CD8-positive, alpha-beta memory T cell (primary cell): ENCODE data around the gene SLC27A4. TPM values are rescaled to one million over a fixed set of nuclear protein-coding genes. Genes with fewer than 3 reads are reported as not detected.
A peak's percentile ranks its signal among the peaks of the same experiment; 100 is the strongest.
"Not testable (repeated sequence)": the region's sequence is repeated elsewhere in the genome, so short reads cannot be mapped to it uniquely, and the experiment has no call there.

Experiments used
- CTCF ChIA-PET: fragments of 350-600 bp; sonication (Branson Sonifier 250); formaldehyde crosslinking; loops from one replicate; lab custom pipeline; 2021; ENCODE audit warnings: antibody characterized with exemption; lab: Charles Lee
- POLR2A ChIA-PET: fragments of 350-600 bp; sonication (Branson Sonifier 250); formaldehyde crosslinking; loops from one replicate; lab custom pipeline; 2021; ENCODE audit warnings: antibody characterized with exemption; lab: Charles Lee
- DNase-seq, 5 donors: peaks; one replicate each; pipeline versions ENCODE4 v3.0.0 to v3.0.0-alpha.2; 2020 to 2022; ENCODE audit warnings: mixed read lengths in 1 of 5
- H3K27ac ChIP-seq: one replicate; pipeline ENCODE4 v1.7.0; 2013; ENCODE audit warnings: low read depth, mild to moderate bottlenecking, low read length, moderate library complexity
- H3K27me3 ChIP-seq: 2 replicates; pipeline ENCODE4 v1.7.0; 2013; ENCODE audit warnings: low read length, mild to moderate bottlenecking; ENCODE audit not compliant: insufficient read depth, poor library complexity, severe bottlenecking
- H3K36me3 ChIP-seq: 2 replicates; pipeline ENCODE4 v1.7.0; 2013; ENCODE audit warnings: mild to moderate bottlenecking, low read length, moderate library complexity; ENCODE audit not compliant: insufficient read depth
- H3K4me1 ChIP-seq: 2 replicates; pipeline ENCODE4 v1.7.0; 2013; ENCODE audit warnings: mild to moderate bottlenecking, low read length, moderate library complexity; ENCODE audit not compliant: insufficient read depth
- H3K4me3 ChIP-seq: 2 replicates; pipeline ENCODE4 v1.7.0; 2013; ENCODE audit warnings: mild to moderate bottlenecking, low read length
- H3K9me3 ChIP-seq: 2 replicates; pipeline ENCODE4 v1.7.0; 2013; ENCODE audit warnings: mild to moderate bottlenecking, low read length
- H3K27ac Mint-ChIP-seq, 8 donors: one replicate each; pipeline ENCODE4 v1.8.0; 2020 to 2021; ENCODE audit warnings: mixed read lengths in 8 of 8, mild to moderate bottlenecking in 6 of 8, inconsistent platforms in 3 of 8, moderate library complexity in 3 of 8
- H3K27me3 Mint-ChIP-seq, 2 donors: one replicate each; pipeline ENCODE4 v1.8.0; 2020 to 2021; ENCODE audit warnings: mixed read lengths in 2 of 2, mild to moderate bottlenecking in 1 of 2, moderate library complexity in 1 of 2
- H3K36me3 Mint-ChIP-seq, 3 donors: one replicate each; pipeline ENCODE4 v1.8.0; 2020 to 2021; ENCODE audit warnings: mixed read lengths in 3 of 3, inconsistent platforms in 1 of 3, mild to moderate bottlenecking in 1 of 3
- H3K4me1 Mint-ChIP-seq, 3 donors: one replicate each; pipeline ENCODE4 v1.8.0; 2020 to 2021; ENCODE audit warnings: mixed read lengths in 3 of 3, inconsistent platforms in 1 of 3, mild to moderate bottlenecking in 1 of 3
- H3K4me3 Mint-ChIP-seq, 7 donors: one replicate each; pipeline ENCODE4 v1.8.0; 2020 to 2021; ENCODE audit warnings: mixed read lengths in 7 of 7, mild to moderate bottlenecking in 6 of 7, moderate library complexity in 4 of 7, inconsistent platforms in 2 of 7
- H3K9me3 Mint-ChIP-seq, 5 donors: one replicate each; pipeline ENCODE4 v1.8.0; 2020 to 2022; ENCODE audit warnings: mixed read lengths in 5 of 5, mild to moderate bottlenecking in 3 of 5, moderate library complexity in 2 of 5, inconsistent platforms in 1 of 5
- polyA plus RNA-seq: library from polyadenylated mRNA; unstranded; fragments of 300-500 nt; fragmentation: Illumina TruSeq; gene quantifications from one replicate; pipeline ENCODE4 v1.2.3, GENCODE V29; 2021
- total RNA-seq, 2 experiments: library from RNA; stranded (reverse); gene quantifications; one replicate each; pipeline ENCODE4 v1.2.3, GENCODE V29; 2021

Gene SLC27A4
- total and polyA plus RNA-seq, 3 experiments from 2014 or later, result 11.2 to 46.0 (median 41.2) TPM

DNA sequence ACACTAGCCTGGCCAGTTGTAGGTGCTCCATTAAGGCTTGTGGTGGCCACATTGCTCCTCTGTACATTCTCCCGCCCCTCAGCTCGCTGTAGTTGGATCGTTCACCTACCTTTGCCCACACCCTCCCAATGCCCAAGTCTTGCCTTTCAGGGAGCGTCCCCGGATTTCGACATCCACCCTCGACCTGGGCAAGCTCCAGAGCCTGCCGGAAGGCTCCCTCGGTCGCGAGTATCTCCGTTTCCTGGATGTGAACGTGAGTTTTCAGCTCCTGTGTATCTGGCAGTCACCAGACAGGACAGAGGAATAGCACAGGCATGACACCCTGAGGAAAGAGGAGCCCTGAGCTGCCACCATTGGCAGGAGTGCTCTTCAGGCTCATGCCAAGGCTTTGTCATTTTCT is 14.7 kb upstream of the SLC27A4 start:
- DNase-seq, result no peak
- H3K4me1 Mint-ChIP-seq, result peaks cover 29 to 44% (median 34%) of the 10 kb centered on the region in 3 donors
- H3K36me3 Mint-ChIP-seq, result peaks cover 0 to 51% (median 3%) of the 10 kb centered on the region in 3 donors
- Histone ChIP-seq H3K27ac (no peak overlapping the region), H3K4me3 (no peak overlapping the region), H3K27me3 (no peaks in the 10 kb centered on the region), H3K4me1 (peaks cover 29% of the 10 kb centered on the region), H3K9me3 (no peaks in the 10 kb centered on the region), H3K36me3 (peaks cover 17% of the 10 kb centered on the region)
- peak overlapping the region in 1 of 8 donors; percentile 58 for H3K27ac Mint-ChIP-seq
- ChIA-PET CTCF (no interaction called here), POLR2A (no interaction called here)
- no peaks in the 10 kb centered on the region for H3K27me3 Mint-ChIP-seq
- H3K4me3 Mint-ChIP-seq, result peak overlapping the region in 3 of 7 donors; percentile 32 to 93 (median 46)
- H3K9me3 Mint-ChIP-seq, result no peaks in the 10 kb centered on the region

- Histone ChIP-seq H3K9me3 (no peaks in the 10 kb centered on the region), H3K4me1 (no peaks in the 10 kb centered on the region), H3K36me3 (no peaks in the 10 kb centered on the region), H3K27ac (no peak overlapping the region), H3K27me3 (no peaks in the 10 kb centered on the region), H3K4me3 (no peak overlapping the region)
- Mint-ChIP-seq H3K4me1 (no peaks in the 10 kb centered on the region), H3K27ac (no peak overlapping the region), H3K27me3 (no peaks in the 10 kb centered on the region), H3K9me3 (no peaks in the 10 kb centered on the region), H3K4me3 (no peak overlapping the region), H3K36me3 (peaks cover 0 to 34% (median 5%) of the 10 kb centered on the region in 3 donors)
- CTCF ChIA-PET, result interaction anchor here (2.3 kb wide), 1 partner anchor 8 kb away, joined by 6 read pairs; no protein-coding TSS in a partner anchor
- POLR2A ChIA-PET, result interaction anchor here (0.5 kb wide), 1 partner anchor 21 kb away, joined by 3 read pairs; no protein-coding TSS in a partner anchor
- no peak for DNase-seq
Observed at GRCh38 chr9:128333451-128333869, 6.9 kb upstream of the SLC27A4 start.

DNA sequence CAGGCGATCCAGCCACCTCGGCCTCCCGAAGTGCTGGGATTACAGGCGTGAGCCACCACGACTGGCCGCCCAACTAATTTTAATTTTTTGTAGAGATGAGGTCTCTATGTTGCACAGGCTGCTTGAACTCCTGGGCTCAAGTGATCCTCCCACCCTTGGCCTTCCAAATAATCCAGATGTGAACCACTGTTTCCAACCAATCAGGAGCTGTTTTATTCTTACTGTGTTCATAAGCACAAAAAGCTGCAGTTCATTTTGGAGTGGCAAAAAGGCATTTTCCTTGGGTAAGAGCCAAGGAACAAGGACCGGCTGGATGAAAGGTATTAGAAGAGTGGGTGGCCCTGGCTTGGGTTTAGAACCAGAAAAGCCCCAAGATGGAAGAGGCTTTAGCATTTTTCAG is 5.2 kb upstream of the SLC27A4 start:
- DNase-seq, result no peak
- H3K4me1 ChIP-seq, result peaks cover 5% of the 10 kb centered on the region
- Mint-ChIP-seq H3K36me3 (peaks cover 0 to 26% (median 3%) of the 10 kb centered on the region in 3 donors), H3K9me3 (no peaks in the 10 kb centered on the region), H3K27ac (no peak overlapping the region), H3K4me3 (peak overlapping the region in 1 of 7 donors; percentile 43), H3K27me3 (no peaks in the 10 kb centered on the region), H3K4me1 (peaks cover 0 to 6% (median 6%) of the 10 kb centered on the region in 3 donors)
- no peaks in the 10 kb centered on the region for H3K9me3 ChIP-seq
- no peaks in the 10 kb centered on the region for H3K36me3 ChIP-seq
- no peak overlapping the region for H3K4me3 ChIP-seq
- ChIA-PET POLR2A (no interaction called here), CTCF (no interaction called here)
- no peaks in the 10 kb centered on the region for H3K27me3 ChIP-seq
- H3K27ac ChIP-seq, result no peak overlapping the region

GRCh38 chr9:128335914-128336313 is 4.4 kb upstream of the SLC27A4 start:
- Histone ChIP-seq H3K9me3 (no peaks in the 10 kb centered on the region), H3K4me3 (no peak overlapping the region), H3K36me3 (no peaks in the 10 kb centered on the region), H3K27ac (no peak overlapping the region), H3K27me3 (no peaks in the 10 kb centered on the region), H3K4me1 (peaks cover 8% of the 10 kb centered on the region)
- Mint-ChIP-seq H3K4me1 (peaks cover 0 to 7% (median 6%) of the 10 kb centered on the region in 3 donors), H3K27me3 (no peaks in the 10 kb centered on the region), H3K27ac (no peak overlapping the region), H3K9me3 (no peaks in the 10 kb centered on the region), H3K36me3 (peaks cover 0 to 26% (median 3%) of the 10 kb centered on the region in 3 donors), H3K4me3 (peak overlapping the region in 1 of 7 donors; percentile 43)
- ChIA-PET CTCF (no interaction called here), POLR2A (interaction anchor here (0.6 kb wide), 1 partner anchor 146 kb away, joined by 8 read pairs; no protein-coding TSS in a partner anchor)
- DNase-seq, result no peak

GRCh38 chr9:128337936-128338335 is 2.4 kb upstream of the SLC27A4 start:
- POLR2A ChIA-PET, result interaction anchor here (0.6 kb wide), 1 partner anchor 345 kb away, joined by 3 read pairs; no protein-coding TSS in a partner anchor
- CTCF ChIA-PET, result no interaction called here
- peaks cover 6 to 13% (median 12%) of the 10 kb centered on the region in 3 donors for H3K4me1 Mint-ChIP-seq

GRCh38 chr9:128338852-128339614 is 1.3 kb upstream of the SLC27A4 start:
- ChIA-PET CTCF (interaction anchor here (1.3 to 2.0 kb wide), 3 partner anchors 14 to 43 kb away, joined by 4 to 5 read pairs (median 5); no protein-coding TSS in a partner anchor), POLR2A (interaction anchor here (0.7 to 0.8 kb wide), 2 partner anchors 213 to 215 kb away, joined by 4 read pairs; partner anchors contain the start of gene SPTAN1)
- H3K27ac ChIP-seq, H3K27me3 ChIP-seq, H3K4me3 ChIP-seq, H3K27me3 Mint-ChIP-seq, H3K36me3 ChIP-seq, H3K9me3 ChIP-seq, H3K9me3 Mint-ChIP-seq, DNase-seq: not testable (repeated sequence)
- peaks cover 13% of the 10 kb centered on the region for H3K4me1 ChIP-seq
- Mint-ChIP-seq H3K36me3 (peaks cover 0 to 15% (median 0%) of the 10 kb centered on the region in 3 donors), H3K27ac (peak overlapping the region in 3 of 8 donors; percentile 38 to 58 (median 39)), H3K4me1 (peaks cover 6 to 13% (median 12%) of the 10 kb centered on the region in 3 donors), H3K4me3 (peak overlapping the region in 5 of 7 donors; percentile 16 to 99 (median 81))

More at GRCh38 chr9:128337936-128338335, 2.4 kb upstream of the SLC27A4 start:
- Mint-ChIP-seq H3K9me3 (no peaks in the 10 kb centered on the region), H3K27ac (peak overlapping the region in 1 of 8 donors; percentile 29), H3K27me3 (no peaks in the 10 kb centered on the region), H3K4me3 (no peak overlapping the region), H3K36me3 (peaks cover 0 to 16% (median 3%) of the 10 kb centered on the region in 3 donors)
- Histone ChIP-seq H3K9me3 (no peaks in the 10 kb centered on the region), H3K27ac (no peak overlapping the region), H3K4me3 (no peak overlapping the region), H3K4me1 (peaks cover 13% of the 10 kb centered on the region), H3K27me3 (no peaks in the 10 kb centered on the region), H3K36me3 (no peaks in the 10 kb centered on the region)
- no peak for DNase-seq

DNA sequence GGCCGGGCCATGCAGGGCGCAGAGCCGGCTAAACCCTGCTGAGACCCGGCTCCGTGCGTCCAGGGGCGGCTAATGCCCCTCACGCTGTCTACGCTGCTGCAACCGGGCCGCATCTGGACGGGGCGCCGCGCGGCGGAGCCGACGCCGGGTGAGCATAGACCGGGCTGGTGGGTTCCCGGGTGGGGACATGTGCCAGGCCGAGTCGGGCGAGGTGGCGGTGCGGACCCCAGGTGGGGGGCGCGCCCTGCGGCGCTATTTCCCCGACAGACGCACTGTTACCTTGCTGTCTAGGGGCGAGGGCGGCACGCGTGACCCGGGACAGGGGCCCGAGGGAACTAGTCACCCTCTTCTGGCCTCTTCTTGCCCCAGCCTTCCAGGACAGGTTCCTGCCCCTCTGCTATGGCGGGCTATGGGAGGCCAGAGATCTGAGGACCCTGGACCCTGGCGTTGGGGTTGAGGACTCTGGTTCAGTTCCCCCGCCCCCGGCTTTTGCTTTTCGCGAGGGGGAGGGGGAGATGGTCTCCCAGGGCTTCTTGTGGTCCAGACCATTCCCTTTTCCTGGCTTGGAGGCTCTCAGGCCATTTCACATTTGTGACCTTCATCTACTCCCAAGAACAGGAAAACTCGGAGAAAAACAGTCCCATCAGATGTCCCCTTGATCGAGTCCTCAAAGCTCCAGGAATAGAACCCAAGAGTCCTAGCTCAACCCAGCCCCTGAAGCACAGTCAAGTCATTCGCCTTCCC is 536 bp downstream of the SLC27A4 start:
- Mint-ChIP-seq H3K27ac (peak overlapping the region; percentile 51 to 98 (median 93)), H3K4me1 (peaks cover 6 to 13% (median 12%) of the 10 kb centered on the region in 3 donors), H3K4me3 (peak overlapping the region; percentile 81 to 99 (median 92)), H3K36me3 (peaks cover 0 to 30% (median 0%) of the 10 kb centered on the region in 3 donors), H3K27me3 (no peaks in the 10 kb centered on the region), H3K9me3 (no peaks in the 10 kb centered on the region)
- Histone ChIP-seq H3K9me3 (no peaks in the 10 kb centered on the region), H3K36me3 (peaks cover 7% of the 10 kb centered on the region), H3K4me3 (peak overlapping the region; percentile 75), H3K27me3 (no peaks in the 10 kb centered on the region), H3K27ac (peak overlapping the region; percentile 59), H3K4me1 (peaks cover 13% of the 10 kb centered on the region)
- ChIA-PET POLR2A (no interaction called here), CTCF (interaction anchor here (0.6 to 2.0 kb wide), 18 partner anchors 9 to 477 kb away, joined by 3 to 15 read pairs (median 4); partner anchors contain the start of genes CIZ1, ENDOG and URM1)
- no peak for DNase-seq
